GM12878 (cell line): ENCODE results near the gene CRB3. TPM values are rescaled to one million over a fixed set of nuclear protein-coding genes. Genes with fewer than 3 reads are reported as not detected.

Source experiments
- ATAC-seq: fragments of 200-7000 bp; cut with Tn5 transposase; 3 replicates; pipeline ENCODE4 v1.9.1; 2020; ENCODE audit warnings: mild to moderate bottlenecking, moderate library complexity
- BruUV-seq: library from RNA; stranded (reverse); fragments of 400-500 nt; replicated peaks from 2 replicates; lab custom pipeline; 2021; lab: Mats Ljungman, UMichigan
- CTCF ChIA-PET: fragments of 300-600 bp; sonication (Branson Sonifier 250); formaldehyde crosslinking; extraction: SDS; loops from one replicate; lab custom pipeline; 2021; ENCODE audit warnings: inconsistent platforms; lab: Yijun Ruan, JAX
- POLR2A ChIA-PET: fragments of 350-600 bp; formaldehyde crosslinking; extraction: SDS; loops from one replicate; lab custom pipeline; 2021; ENCODE audit warnings: inconsistent platforms; lab: Charles Lee
- RAD21 ChIA-PET: fragments of 300-600 bp; sonication (Branson Sonifier 250); formaldehyde crosslinking; loops from one replicate; lab custom pipeline; 2023; ENCODE audit warnings: antibody characterized with exemption; ENCODE audit not compliant: unreplicated experiment; lab: Charles Lee
- SMC1A ChIA-PET: fragments of 300-600 bp; sonication (Branson Sonifier 250); formaldehyde crosslinking; loops from one replicate; lab custom pipeline; 2023; ENCODE audit not compliant: unreplicated experiment, uncharacterized antibody; lab: Charles Lee
- DNase-seq: peaks from one replicate; pipeline ENCODE4 v3.0.0-alpha.2; 2011; ENCODE audit warnings: low read depth, low spot score
- FAIRE-seq: peaks from 3 replicates; lab custom pipeline; 2011; peaks lifted over from hg19 to GRCh38; lab: Jason Lieb, UNC
- H2AFZ ChIP-seq: 2 replicates; pipeline ENCODE4 v1.6.0; 2011; ENCODE audit warnings: low read depth, low read length, control low read depth; ENCODE audit not compliant: control insufficient read depth
- H3K27ac ChIP-seq: 2 replicates; pipeline ENCODE4 v1.5.1; 2011; ENCODE audit warnings: control low read depth; ENCODE audit not compliant: control insufficient read depth, insufficient read depth
- H3K27me3 ChIP-seq, 2 experiments: replicated peaks in 1 of 2; 2 replicates each; pipeline versions ENCODE4 v1.6.0 to v1.6.1; 2011; ENCODE audit warnings: low read length in 1 of 2; ENCODE audit not compliant: control insufficient read depth in 2 of 2, insufficient read depth in 2 of 2
- H3K36me3 ChIP-seq, 2 experiments: 2 replicates each; pipeline ENCODE4 v1.5.1; 2011; ENCODE audit warnings: low read length in 1 of 2; ENCODE audit not compliant: control insufficient read depth in 2 of 2, insufficient read depth in 2 of 2
- H3K4me1 ChIP-seq: 2 replicates; pipeline ENCODE4 v1.6.1; 2011; ENCODE audit warnings: mild to moderate bottlenecking, low read length, moderate library complexity, mixed read lengths; ENCODE audit not compliant: control insufficient read depth, insufficient read depth
- H3K4me2 ChIP-seq: 2 replicates; pipeline ENCODE4 v1.6.0; 2011; ENCODE audit warnings: control low read depth; ENCODE audit not compliant: control insufficient read depth, insufficient read depth
- H3K4me3 ChIP-seq: fragments of 200-600 bp; sonication (generic); 2 replicates; pipeline ENCODE4 v1.5.1; 2016
- H3K79me2 ChIP-seq: 2 replicates; pipeline ENCODE4 v1.6.0; 2011; ENCODE audit warnings: low read length; ENCODE audit not compliant: control insufficient read depth, insufficient read depth
- H3K9ac ChIP-seq: 2 replicates; pipeline ENCODE4 v1.8.0; 2011; ENCODE audit warnings: low read length, control low read depth, mixed read lengths; ENCODE audit not compliant: control insufficient read depth, insufficient read depth
- H3K9me3 ChIP-seq: replicated peaks from 3 replicates; pipeline ENCODE4 v1.5.1; 2011; ENCODE audit warnings: mild to moderate bottlenecking, low read length; ENCODE audit not compliant: control insufficient read depth, insufficient read depth
- H4K20me1 ChIP-seq: 2 replicates; pipeline ENCODE4 v1.6.0; 2011; ENCODE audit not compliant: control insufficient read depth, insufficient read depth
- BCL3 ChIP-seq: IDR thresholded peaks from 2 replicates; pipeline ENCODE4 v1.6.1; 2011; ENCODE audit warnings: borderline replicate concordance, low read depth, mild to moderate bottlenecking, moderate library complexity, low read length; ENCODE audit not compliant: insufficient read depth, poor library complexity, severe bottlenecking
- BHLHE40 ChIP-seq, 2 experiments: fragments of 450-650 bp in 1 of 2; IDR thresholded peaks; 2 replicates each; pipeline ENCODE4 v1.6.1; 2011 to 2017; ENCODE audit warnings: low read depth in 2 of 2, borderline replicate concordance in 1 of 2, improper control_type of control experiment in 1 of 2, low read length in 1 of 2, mild to moderate bottlenecking in 1 of 2
- EZH2 ChIP-seq: IDR thresholded peaks from 2 replicates; pipeline ENCODE4 v1.6.1; 2012; ENCODE audit warnings: low read depth, mild to moderate bottlenecking, control low read depth, inconsistent platforms, low read length, borderline replicate concordance; ENCODE audit not compliant: control insufficient read depth
- WGBS: methylation state at CpG from one replicate; pipeline ENCODE4 v1.1.6; 2016; ENCODE audit warnings: low lambda C conversion rate; ENCODE audit not compliant: insufficient replicate concordance, insufficient coverage; ENCODE audit errors: missing lambda C conversion rate; 5-methylcytosine and 5-hydroxymethylcytosine counted together
- in situ Hi-C: fragments of 300-500 bp; cut with MboI; formaldehyde crosslinking; loops from 9 replicates; pipeline ENCODE4 v1.14.3; 2018; ENCODE audit warnings: mixed read lengths
- intact Hi-C: fragments of 100-400 bp; cut with micrococcal nuclease; formaldehyde crosslinking; loops from one replicate; pipeline ENCODE4 v1.14.2; 2022; ENCODE audit not compliant: unreplicated experiment
- polyA plus RNA-seq, 11 experiments: library from polyadenylated mRNA; depleted of rRNA in 4 of 11; unstranded in 6 of 11; stranded (reverse) in 5 of 11; fragments of >200 nt; fragmentation: Nextera tagmentation in 4 of 11; fragmentation: Illumina TruSeq in 1 of 11; extraction: Ambion mirVana in 4 of 11; extraction: Trizol in 1 of 11; gene quantifications; 1 replicate in 1 of 11; 2 replicates in 10 of 11; pipeline versions ENCODE4 v1.2.1 to v1.2.3, GENCODE V29; 2011 to 2016; ENCODE audit warnings: inconsistent platforms in 2 of 11, missing spikeins in 2 of 11, low read depth in 1 of 11
- total RNA-seq, 4 experiments: library from RNA; depleted of rRNA in 3 of 4; stranded (reverse); fragments of >200 nt in 3 of 4; fragmentation: Illumina TruSeq in 1 of 4; extraction: Trizol in 1 of 4; gene quantifications; 2 replicates each; pipeline versions ENCODE4 v1.2.1 to v1.2.3, GENCODE V29; 2013 to 2021
- TF ChIP-seq, protein P1 (sequence below): fragments of 150-350 bp; IDR thresholded peaks from 2 replicates; pipeline ENCODE4 v1.6.1; 2014; ENCODE audit warnings: mild to moderate bottlenecking, low read depth, low read length

CRB3 gene
- total and polyA plus RNA-seq, 10 of the 15 experiments (the other 5 are each of a cell fraction or from before 2014, with no cell fraction given): 0.11 to 1.9 (median 0.98) TPM; not detected in 1

DNA sequence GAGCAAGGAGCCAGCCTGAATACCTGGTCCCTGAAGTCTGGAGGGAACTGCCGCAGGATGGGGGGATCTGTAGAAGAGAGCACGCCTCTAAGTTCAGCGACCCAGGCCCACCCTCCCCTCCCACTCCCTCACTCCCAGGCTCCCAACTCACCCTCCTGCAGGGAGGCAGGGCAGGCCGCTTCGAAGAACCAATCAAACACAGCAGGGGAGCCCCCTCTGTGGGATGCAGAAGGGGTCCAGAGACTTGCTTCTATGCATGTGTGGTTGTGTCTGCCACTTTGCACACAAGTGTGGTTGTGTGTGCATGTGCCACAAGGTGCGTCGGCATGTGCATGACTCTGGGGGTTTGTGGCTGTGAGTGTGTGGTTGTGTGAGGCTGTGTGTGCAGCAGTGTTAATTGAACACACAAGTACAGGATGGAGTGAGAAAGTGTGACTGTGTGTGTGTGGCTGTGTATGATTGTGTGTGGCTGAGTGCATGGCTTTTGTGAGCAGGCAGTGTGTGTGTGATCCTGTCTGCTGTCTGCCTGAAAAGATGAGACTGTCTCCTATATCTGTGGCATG is 15.8 kb downstream of the CRB3 start:
- Histone ChIP-seq H3K9me3 (no peaks in the 10 kb centered on the region; the same call in 2 of the 3 replicates), H3K9ac (no peak overlapping the region), H3K27me3 (no peaks in the 10 kb centered on the region), H3K79me2 (peaks cover 16% of the 10 kb centered on the region), H3K36me3 (peaks cover 8 to 15% of the 10 kb centered on the region in 2 experiments; a peak in 3 of 4 replicates), H3K4me2 (no peak overlapping the region), H3K4me1 (peaks cover 10% of the 10 kb centered on the region), H4K20me1 (no peaks in the 10 kb centered on the region), H3K4me3 (no peak overlapping the region), H3K27ac (no peak overlapping the region), H2AFZ (no peak overlapping the region)
- TF ChIP-seq, protein P1, sequence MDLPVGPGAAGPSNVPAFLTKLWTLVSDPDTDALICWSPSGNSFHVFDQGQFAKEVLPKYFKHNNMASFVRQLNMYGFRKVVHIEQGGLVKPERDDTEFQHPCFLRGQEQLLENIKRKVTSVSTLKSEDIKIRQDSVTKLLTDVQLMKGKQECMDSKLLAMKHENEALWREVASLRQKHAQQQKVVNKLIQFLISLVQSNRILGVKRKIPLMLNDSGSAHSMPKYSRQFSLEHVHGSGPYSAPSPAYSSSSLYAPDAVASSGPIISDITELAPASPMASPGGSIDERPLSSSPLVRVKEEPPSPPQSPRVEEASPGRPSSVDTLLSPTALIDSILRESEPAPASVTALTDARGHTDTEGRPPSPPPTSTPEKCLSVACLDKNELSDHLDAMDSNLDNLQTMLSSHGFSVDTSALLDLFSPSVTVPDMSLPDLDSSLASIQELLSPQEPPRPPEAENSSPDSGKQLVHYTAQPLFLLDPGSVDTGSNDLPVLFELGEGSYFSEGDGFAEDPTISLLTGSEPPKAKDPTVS: no peak
- peak in 1 of 2 experiments; percentile 39; a peak in 1 of 4 replicates for TF ChIP-seq BHLHE40 (IDR thresholded peaks at IDR 0.05; ENCODE audit: borderline replicate concordance in 1 of 2, low read depth in 2 of 2, low read length in 1 of 2)
- no peak for TF ChIP-seq EZH2
- peak; percentile 53 for TF ChIP-seq BCL3
- FAIRE-seq: no peak
- WGBS: 81% methylated on average over 7 of the region's 7 CpGs
- in situ Hi-C loops: no loop called here
- TSS peak; percentile 89 for BruUV-seq
- ChIA-PET SMC1A (no interaction called here), RAD21 (interaction anchor here (0.6 to 2.2 kb wide), 2 partner anchors 20 to 38 kb away, joined by 3 to 20 read pairs; partner anchors contain the start of gene SLC25A23), POLR2A (interaction anchor here (1.0 kb wide), 1 partner anchor 14 kb away, joined by 3 read pairs; no protein-coding TSS in a partner anchor), CTCF (interaction anchor here (0.8 to 3.4 kb wide), 2 partner anchors 11 to 23 kb away, joined by 3 to 26 read pairs; partner anchors contain the start of gene TUBB4A)
- no peak for DNase-seq
- no peak for ATAC-seq
- intact Hi-C loops: no loop called here
